GM12878 (cell line): Measurements from ENCODE around the gene ELAPOR2. TPM values are rescaled to one million over a fixed set of nuclear protein-coding genes. Genes with fewer than 3 reads are reported as not detected.

ENCODE experiments used
- ATAC-seq: fragments of 200-7000 bp; cut with Tn5 transposase; 3 replicates; pipeline ENCODE4 v1.9.1; 2020; ENCODE audit warnings: mild to moderate bottlenecking, moderate library complexity
- BruUV-seq: library from RNA; stranded (reverse); fragments of 400-500 nt; replicated peaks from 2 replicates; lab custom pipeline; 2021; lab: Mats Ljungman, UMichigan
- CTCF ChIA-PET: fragments of 300-600 bp; sonication (Branson Sonifier 250); formaldehyde crosslinking; extraction: SDS; loops from one replicate; lab custom pipeline; 2021; ENCODE audit warnings: inconsistent platforms; lab: Yijun Ruan, JAX
- POLR2A ChIA-PET: fragments of 350-600 bp; formaldehyde crosslinking; extraction: SDS; loops from one replicate; lab custom pipeline; 2021; ENCODE audit warnings: inconsistent platforms; lab: Charles Lee
- RAD21 ChIA-PET: fragments of 300-600 bp; sonication (Branson Sonifier 250); formaldehyde crosslinking; loops from one replicate; lab custom pipeline; 2023; ENCODE audit warnings: antibody characterized with exemption; ENCODE audit not compliant: unreplicated experiment; lab: Charles Lee
- SMC1A ChIA-PET: fragments of 300-600 bp; sonication (Branson Sonifier 250); formaldehyde crosslinking; loops from one replicate; lab custom pipeline; 2023; ENCODE audit not compliant: unreplicated experiment, uncharacterized antibody; lab: Charles Lee
- DNase-seq: peaks from one replicate; pipeline ENCODE4 v3.0.0-alpha.2; 2011; ENCODE audit warnings: low read depth, low spot score
- FAIRE-seq: peaks from 3 replicates; lab custom pipeline; 2011; peaks lifted over from hg19 to GRCh38; lab: Jason Lieb, UNC
- H2AFZ ChIP-seq: 2 replicates; pipeline ENCODE4 v1.6.0; 2011; ENCODE audit warnings: low read depth, low read length, control low read depth; ENCODE audit not compliant: control insufficient read depth
- H3K27ac ChIP-seq: 2 replicates; pipeline ENCODE4 v1.5.1; 2011; ENCODE audit warnings: control low read depth; ENCODE audit not compliant: control insufficient read depth, insufficient read depth
- H3K27me3 ChIP-seq, 2 experiments: replicated peaks in 1 of 2; 2 replicates each; pipeline versions ENCODE4 v1.6.0 to v1.6.1; 2011; ENCODE audit warnings: low read length in 1 of 2; ENCODE audit not compliant: control insufficient read depth in 2 of 2, insufficient read depth in 2 of 2
- H3K36me3 ChIP-seq, 2 experiments: 2 replicates each; pipeline ENCODE4 v1.5.1; 2011; ENCODE audit warnings: low read length in 1 of 2; ENCODE audit not compliant: control insufficient read depth in 2 of 2, insufficient read depth in 2 of 2
- H3K4me1 ChIP-seq: 2 replicates; pipeline ENCODE4 v1.6.1; 2011; ENCODE audit warnings: mild to moderate bottlenecking, low read length, moderate library complexity, mixed read lengths; ENCODE audit not compliant: control insufficient read depth, insufficient read depth
- H3K4me2 ChIP-seq: 2 replicates; pipeline ENCODE4 v1.6.0; 2011; ENCODE audit warnings: control low read depth; ENCODE audit not compliant: control insufficient read depth, insufficient read depth
- H3K4me3 ChIP-seq: fragments of 200-600 bp; sonication (generic); 2 replicates; pipeline ENCODE4 v1.5.1; 2016
- H3K79me2 ChIP-seq: 2 replicates; pipeline ENCODE4 v1.6.0; 2011; ENCODE audit warnings: low read length; ENCODE audit not compliant: control insufficient read depth, insufficient read depth
- H3K9ac ChIP-seq: 2 replicates; pipeline ENCODE4 v1.8.0; 2011; ENCODE audit warnings: low read length, control low read depth, mixed read lengths; ENCODE audit not compliant: control insufficient read depth, insufficient read depth
- H3K9me3 ChIP-seq: replicated peaks from 3 replicates; pipeline ENCODE4 v1.5.1; 2011; ENCODE audit warnings: mild to moderate bottlenecking, low read length; ENCODE audit not compliant: control insufficient read depth, insufficient read depth
- H4K20me1 ChIP-seq: 2 replicates; pipeline ENCODE4 v1.6.0; 2011; ENCODE audit not compliant: control insufficient read depth, insufficient read depth
- BMI1 ChIP-seq: fragments of 450-650 bp; IDR thresholded peaks from 2 replicates; pipeline ENCODE4 v1.6.1; 2016; ENCODE audit warnings: mild to moderate bottlenecking, moderate library complexity, borderline replicate concordance
- CBFB ChIP-seq: IDR thresholded peaks from 2 replicates; pipeline ENCODE4 v1.6.1; 2016; ENCODE audit warnings: antibody characterized with exemption, low read depth
- NRF1 ChIP-seq: conservative IDR thresholded peaks from 2 replicates; pipeline ENCODE4 v1.6.1; 2011; ENCODE audit warnings: mild to moderate bottlenecking, low read depth, low read length, improper control_type of control experiment
- PAX5 ChIP-seq: IDR thresholded peaks from 2 replicates; pipeline ENCODE4 v1.6.1; 2011; ENCODE audit warnings: low read depth, low read length, borderline replicate concordance
- RELA ChIP-seq: fragments of 450-650 bp; IDR thresholded peaks from 2 replicates; pipeline ENCODE4 v1.8.0; 2014; ENCODE audit warnings: borderline replicate concordance; ENCODE audit not compliant: partially characterized antibody
- STAT3 ChIP-seq: IDR thresholded peaks from 2 replicates; pipeline ENCODE4 v1.6.1; 2011; ENCODE audit warnings: low read depth, low read length, improper control_type of control experiment
- ZBED1 ChIP-seq: IDR thresholded peaks from 2 replicates; pipeline ENCODE4 v1.6.1; 2016; ENCODE audit warnings: borderline replicate concordance
- ZNF24 ChIP-seq: fragments of 450-650 bp; IDR thresholded peaks from 2 replicates; pipeline ENCODE4 v1.6.1; 2017; ENCODE audit warnings: antibody characterized with exemption, mild to moderate bottlenecking
- ZNF274 ChIP-seq: IDR thresholded peaks from one replicate; pipeline ENCODE4 v1.8.0; 2011; ENCODE audit not compliant: insufficient read length, insufficient read depth
- ZNF384 ChIP-seq: IDR thresholded peaks from 2 replicates; pipeline ENCODE4 v1.6.1; 2012; ENCODE audit warnings: low read depth, mild to moderate bottlenecking, low read length, improper control_type of control experiment, borderline replicate concordance
- WGBS: methylation state at CpG from one replicate; pipeline ENCODE4 v1.1.6; 2016; ENCODE audit warnings: low lambda C conversion rate; ENCODE audit not compliant: insufficient replicate concordance, insufficient coverage; ENCODE audit errors: missing lambda C conversion rate; 5-methylcytosine and 5-hydroxymethylcytosine counted together
- in situ Hi-C: fragments of 300-500 bp; cut with MboI; formaldehyde crosslinking; loops from 9 replicates; pipeline ENCODE4 v1.14.3; 2018; ENCODE audit warnings: mixed read lengths
- intact Hi-C: fragments of 100-400 bp; cut with micrococcal nuclease; formaldehyde crosslinking; loops from one replicate; pipeline ENCODE4 v1.14.2; 2022; ENCODE audit not compliant: unreplicated experiment
- polyA plus RNA-seq, 11 experiments: library from polyadenylated mRNA; depleted of rRNA in 4 of 11; unstranded in 6 of 11; stranded (reverse) in 5 of 11; fragments of >200 nt; fragmentation: Nextera tagmentation in 4 of 11; fragmentation: Illumina TruSeq in 1 of 11; extraction: Ambion mirVana in 4 of 11; extraction: Trizol in 1 of 11; gene quantifications; 1 replicate in 1 of 11; 2 replicates in 10 of 11; pipeline versions ENCODE4 v1.2.1 to v1.2.3, GENCODE V29; 2011 to 2016; ENCODE audit warnings: inconsistent platforms in 2 of 11, missing spikeins in 2 of 11, low read depth in 1 of 11
- total RNA-seq, 4 experiments: library from RNA; depleted of rRNA in 3 of 4; stranded (reverse); fragments of >200 nt in 3 of 4; fragmentation: Illumina TruSeq in 1 of 4; extraction: Trizol in 1 of 4; gene quantifications; 2 replicates each; pipeline versions ENCODE4 v1.2.1 to v1.2.3, GENCODE V29; 2013 to 2021
- TF ChIP-seq, protein P1 (sequence below): IDR thresholded peaks from 2 replicates; pipeline ENCODE4 v1.6.1; 2012; ENCODE audit warnings: low read length, inconsistent platforms

ELAPOR2 gene
- total and polyA plus RNA-seq, 10 of the 15 experiments (the other 5 are each of a cell fraction or from before 2014, with no cell fraction given) = 0.12 to 7.1 (median 3.8) TPM

DNA sequence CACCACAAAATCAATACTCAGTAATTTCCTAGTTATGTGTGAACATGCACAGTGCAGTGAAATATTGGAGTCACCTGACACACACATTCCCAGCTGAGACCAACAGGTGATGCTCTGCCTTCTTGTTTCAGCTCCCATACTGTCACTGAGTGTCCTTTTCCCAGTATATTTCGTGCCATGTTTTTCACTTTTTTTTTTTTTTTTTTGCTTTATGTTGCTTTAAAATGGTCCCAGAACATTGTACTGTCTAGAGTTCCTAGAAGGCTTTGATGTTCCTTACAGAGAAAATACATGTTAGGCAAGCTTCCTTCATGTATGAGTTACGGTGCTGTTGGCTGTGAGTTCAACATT is 45.6 kb downstream of the ELAPOR2 start:
- no peaks in the 10 kb centered on the region; the same call in 1 of the 2 replicates for H3K4me1 ChIP-seq
- ChIA-PET POLR2A (interaction anchor here (0.6 to 0.7 kb wide), 2 partner anchors 183 to 1317 kb away, joined by 4 to 7 read pairs; no protein-coding TSS in a partner anchor), SMC1A (interaction anchor here (1.0 kb wide), 1 partner anchor 12 kb away, joined by 3 read pairs; no protein-coding TSS in a partner anchor), CTCF (interaction anchor here (0.7 to 1.6 kb wide), 3 partner anchors 77 to 222 kb away, joined by 3 to 4 read pairs (median 3); no protein-coding TSS in a partner anchor), RAD21 (no interaction called here)
- no peak overlapping the region for H3K9ac ChIP-seq
- no peak for TF ChIP-seq PAX5
- no peak for TF ChIP-seq NRF1
- no peak for TF ChIP-seq STAT3
- no peak for TF ChIP-seq RELA
- TF ChIP-seq BMI1 = no peak
- TF ChIP-seq ZNF24 = no peak
- no peak for TF ChIP-seq CBFB
- no peak for TF ChIP-seq ZBED1
- TF ChIP-seq, protein P1, sequence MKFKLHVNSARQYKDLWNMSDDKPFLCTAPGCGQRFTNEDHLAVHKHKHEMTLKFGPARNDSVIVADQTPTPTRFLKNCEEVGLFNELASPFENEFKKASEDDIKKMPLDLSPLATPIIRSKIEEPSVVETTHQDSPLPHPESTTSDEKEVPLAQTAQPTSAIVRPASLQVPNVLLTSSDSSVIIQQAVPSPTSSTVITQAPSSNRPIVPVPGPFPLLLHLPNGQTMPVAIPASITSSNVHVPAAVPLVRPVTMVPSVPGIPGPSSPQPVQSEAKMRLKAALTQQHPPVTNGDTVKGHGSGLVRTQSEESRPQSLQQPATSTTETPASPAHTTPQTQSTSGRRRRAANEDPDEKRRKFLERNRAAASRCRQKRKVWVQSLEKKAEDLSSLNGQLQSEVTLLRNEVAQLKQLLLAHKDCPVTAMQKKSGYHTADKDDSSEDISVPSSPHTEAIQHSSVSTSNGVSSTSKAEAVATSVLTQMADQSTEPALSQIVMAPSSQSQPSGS = no peak
- TF ChIP-seq ZNF384 = no peak
- TF ChIP-seq ZNF274 = no peak
- in situ Hi-C loops (no loop called here), intact Hi-C loops (no loop called here)
- WGBS = 78% methylated on average over 2 of the region's 2 CpGs
- BruUV-seq = no TSS peak
- H3K79me2 ChIP-seq = no peaks in the 10 kb centered on the region
- H3K27me3 ChIP-seq = no peaks in the 10 kb centered on the region
- H3K9me3 ChIP-seq = no peaks in the 10 kb centered on the region
- ATAC-seq = no peak
- H3K4me2 ChIP-seq = no peak overlapping the region
- no peak for FAIRE-seq
- H3K27ac ChIP-seq = no peak overlapping the region
- no peak overlapping the region for H2AFZ ChIP-seq
- H3K4me3 ChIP-seq = no peak overlapping the region
- H3K36me3 ChIP-seq = no peaks in the 10 kb centered on the region
- no peaks in the 10 kb centered on the region for H4K20me1 ChIP-seq
- DNase-seq = no peak
